Activated CD4-positive, alpha-beta T cell treated with anti-CD3 and anti-CD28 coated beads, Interleukin-2, amount 10 ng/mL, durations not matched to agents 24 days and 14 days (primary cell): ENCODE data around the gene UXT. TPM values are rescaled to one million over a fixed set of nuclear protein-coding genes. Genes with fewer than 3 reads are reported as not detected.
"Not testable (repeated sequence)": the region's sequence is repeated elsewhere in the genome, so short reads cannot be mapped to it uniquely, and the experiment has no call there.

Experiments used
- DNase-seq: peaks from one replicate; pipeline ENCODE4 v3.0.0; 2022
- H3K27ac Mint-ChIP-seq: one replicate; pipeline ENCODE4 v1.8.0; 2022; ENCODE audit warnings: mild to moderate bottlenecking, mixed read lengths
- H3K27me3 Mint-ChIP-seq: one replicate; pipeline ENCODE4 v1.8.0; 2022; ENCODE audit warnings: mixed read lengths
- H3K36me3 Mint-ChIP-seq: one replicate; pipeline ENCODE4 v1.8.0; 2022; ENCODE audit warnings: low read depth, mild to moderate bottlenecking, mixed read lengths
- H3K4me1 Mint-ChIP-seq: one replicate; pipeline ENCODE4 v1.8.0; 2021; ENCODE audit warnings: mixed read lengths
- H3K4me3 Mint-ChIP-seq: one replicate; pipeline ENCODE4 v1.8.0; 2022; ENCODE audit warnings: mild to moderate bottlenecking, moderate library complexity, mixed read lengths
- H3K9me3 Mint-ChIP-seq: one replicate; pipeline ENCODE4 v1.8.0; 2021; ENCODE audit warnings: mixed read lengths
- intact Hi-C: fragments of 100-400 bp; cut with micrococcal nuclease; formaldehyde crosslinking; loops from one replicate; pipeline ENCODE4 v1.15.1; 2023
- total RNA-seq: library from RNA; stranded (reverse); gene quantifications from 2 replicates; pipeline ENCODE4 v1.2.3, GENCODE V29; 2022

UXT gene, protein sequence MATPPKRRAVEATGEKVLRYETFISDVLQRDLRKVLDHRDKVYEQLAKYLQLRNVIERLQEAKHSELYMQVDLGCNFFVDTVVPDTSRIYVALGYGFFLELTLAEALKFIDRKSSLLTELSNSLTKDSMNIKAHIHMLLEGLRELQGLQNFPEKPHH
- 174 and 194 TPM in 2 replicates for total RNA-seq

DNA sequence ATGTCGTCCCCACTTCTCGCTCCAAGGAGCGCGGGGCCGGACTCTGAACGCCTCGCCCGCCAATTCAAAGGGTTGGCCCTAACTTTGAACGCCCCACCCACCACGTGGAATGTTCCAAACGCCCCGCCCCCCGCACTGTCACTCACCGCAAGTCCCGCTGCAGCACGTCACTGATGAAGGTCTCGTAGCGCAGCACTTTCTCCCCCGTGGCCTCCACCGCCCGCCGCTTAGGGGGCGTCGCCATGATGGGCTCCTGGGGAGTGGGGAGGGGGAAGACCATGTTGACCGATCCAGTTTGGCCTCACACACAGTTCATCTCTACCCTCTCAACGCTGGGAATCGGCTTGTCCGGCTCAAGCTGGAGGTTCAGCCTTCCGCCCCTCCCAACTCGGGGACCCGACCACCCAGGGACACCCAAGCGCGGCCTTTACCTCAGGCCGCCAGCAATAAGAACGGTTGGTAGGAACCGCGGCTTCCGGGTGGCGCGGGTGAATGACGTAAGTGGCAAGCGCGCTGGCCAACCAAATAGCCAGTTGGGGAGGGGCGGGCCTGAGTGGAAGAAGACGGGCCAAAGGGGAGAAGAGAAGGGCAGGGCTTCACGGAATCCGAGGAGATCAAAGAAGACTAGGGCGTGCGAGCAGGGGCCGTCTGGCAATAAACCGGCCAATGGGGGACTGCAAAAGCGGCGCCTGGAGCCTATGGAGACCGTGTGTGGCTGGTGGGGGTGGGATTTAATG, at the start of gene UXT:
Gene UXT (minus strand): TSS at position 497 of the 737 bp plus-strand sequence. CDS start 253 bp downstream, at position 244.
- Mint-ChIP-seq H3K27ac (peak within 1 kb of the TSS; percentile 99), H3K27me3 (no peaks in the 10 kb centered on the region), H3K9me3 (no peaks in the 10 kb centered on the region), H3K36me3 (peaks cover 36% of the 10 kb centered on the region), H3K4me3 (peak within 1 kb of the TSS; percentile 88), H3K4me1 (peaks cover 29% of the 10 kb centered on the region)
- DNase-seq: peak; percentile 97
- intact Hi-C loops: loop anchor here (1.0 to 10.0 kb wide), 4 partner anchors 9 to 512 kb away; partner anchors contain the start of genes ARAF, ELK1, RBM10 and UBA1

DNA sequence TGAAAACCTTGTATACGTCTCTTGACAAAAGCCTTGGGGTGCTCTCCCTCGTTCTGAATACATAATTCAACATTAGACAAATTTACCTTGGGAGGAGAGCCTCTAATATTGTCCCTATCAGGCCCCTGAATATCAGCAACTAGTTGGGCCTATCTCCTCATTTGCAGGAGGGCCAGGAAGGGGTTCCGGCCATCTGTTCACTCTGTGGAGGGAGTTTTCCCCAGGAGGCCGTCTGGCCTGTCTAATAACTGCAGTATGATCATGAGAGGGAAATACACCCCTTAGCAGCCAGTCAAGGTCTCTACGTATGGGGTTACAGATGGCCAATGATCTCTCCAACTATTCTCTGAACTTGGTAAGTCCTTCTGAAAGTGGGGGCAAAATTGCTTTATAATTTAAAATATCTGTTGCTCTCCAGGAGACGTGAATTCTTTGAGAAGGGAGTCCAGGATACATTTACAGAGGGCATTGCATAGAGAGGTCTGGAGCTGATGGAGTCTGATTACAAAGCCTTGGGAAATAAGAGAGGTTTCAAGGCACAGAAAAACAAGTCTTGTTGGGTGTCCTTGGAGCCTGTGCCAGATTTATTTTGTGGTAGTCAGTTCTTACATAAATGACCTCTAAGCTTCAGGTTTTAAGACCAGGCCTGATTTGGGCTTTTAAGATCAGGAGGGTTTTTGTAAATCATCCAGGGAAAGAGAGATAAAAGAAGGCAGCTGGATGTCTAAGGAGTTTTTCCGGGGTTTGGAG, 48.2 kb upstream of the UXT start:
- no peak overlapping the region for H3K4me3 Mint-ChIP-seq
- H3K4me1 Mint-ChIP-seq: no peaks in the 10 kb centered on the region
- H3K36me3 Mint-ChIP-seq: no peaks in the 10 kb centered on the region
- H3K9me3 Mint-ChIP-seq: no peaks in the 10 kb centered on the region
- DNase-seq: no peak
- intact Hi-C loops: no loop called here
- peak overlapping the region; percentile 11 for H3K27ac Mint-ChIP-seq
- H3K27me3 Mint-ChIP-seq: peaks cover 7% of the 10 kb centered on the region

DNA sequence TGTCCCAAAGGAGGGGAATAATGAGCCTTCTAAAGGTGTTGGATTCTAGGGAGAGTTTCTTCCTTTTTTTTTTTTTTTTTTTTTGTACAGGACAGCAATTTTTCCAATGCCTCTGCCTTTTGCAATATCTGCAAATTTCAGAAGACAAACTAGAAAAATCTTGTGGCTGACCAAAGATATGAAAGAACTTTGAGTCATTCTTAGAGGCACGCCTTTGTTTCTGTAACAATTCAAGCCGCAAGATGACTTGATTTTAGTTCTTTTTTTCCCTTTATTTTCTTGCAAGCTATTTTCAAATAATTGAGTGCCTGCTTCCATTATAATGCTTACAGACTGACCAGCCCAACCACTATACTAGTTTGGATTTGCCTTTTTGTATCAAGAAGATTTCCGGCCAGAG, 47.6 kb upstream of the UXT start:
- H3K27ac Mint-ChIP-seq: no peak overlapping the region
- H3K4me1 Mint-ChIP-seq: no peaks in the 10 kb centered on the region
- no peaks in the 10 kb centered on the region for H3K9me3 Mint-ChIP-seq
- peaks cover 7% of the 10 kb centered on the region for H3K27me3 Mint-ChIP-seq
- intact Hi-C loops: no loop called here
- H3K36me3 Mint-ChIP-seq: no peaks in the 10 kb centered on the region
- no peak for DNase-seq
- H3K4me3 Mint-ChIP-seq: no peak overlapping the region

DNA sequence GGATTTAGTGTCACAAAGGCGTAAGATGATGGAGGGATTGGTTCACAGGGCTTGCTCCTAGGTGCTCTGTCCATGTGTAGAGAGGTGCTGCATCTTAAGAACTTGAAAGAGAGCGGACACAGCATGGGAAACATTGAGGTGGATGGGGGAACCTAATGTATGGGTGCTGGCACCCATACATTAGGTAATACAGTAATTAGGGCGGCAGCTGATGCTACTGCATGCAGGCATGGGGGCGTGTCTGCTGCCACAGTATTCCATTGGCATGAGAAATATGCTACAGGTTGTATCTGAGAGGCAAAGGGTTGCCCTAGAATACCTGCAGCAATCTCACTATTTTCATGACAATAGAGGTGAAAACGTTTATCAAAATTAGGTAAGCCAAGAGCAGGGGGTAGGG, 45.8 kb upstream of the UXT start:
- Mint-ChIP-seq H3K4me1 (no peaks in the 10 kb centered on the region), H3K4me3 (no peak overlapping the region), H3K27me3 (peaks cover 9% of the 10 kb centered on the region), H3K9me3 (no peaks in the 10 kb centered on the region), H3K36me3 (no peaks in the 10 kb centered on the region), H3K27ac (no peak overlapping the region)
- intact Hi-C loops: no loop called here
- no peak for DNase-seq

DNA sequence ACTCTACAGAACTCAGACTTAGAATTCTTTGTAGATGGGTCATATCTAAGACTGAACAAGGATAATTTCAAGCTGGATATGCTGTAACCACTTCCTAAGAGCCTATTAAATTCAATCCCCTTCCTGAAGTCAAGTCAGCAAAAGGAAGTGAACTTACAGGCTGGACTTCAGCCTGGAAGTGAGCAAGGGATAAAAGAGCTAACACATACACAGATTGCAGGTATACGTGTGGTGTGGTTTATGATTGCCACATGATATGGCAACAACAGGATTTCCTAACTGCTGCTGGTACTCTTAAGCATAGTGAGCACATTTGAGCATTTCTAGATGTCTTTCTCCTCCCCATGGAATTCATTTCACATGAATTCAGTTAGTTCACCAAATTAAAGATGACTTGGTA, 38.2 kb upstream of the UXT start:
- peaks cover 5% of the 10 kb centered on the region for H3K27me3 Mint-ChIP-seq
- no peaks in the 10 kb centered on the region for H3K4me1 Mint-ChIP-seq
- no peak for DNase-seq
- no peaks in the 10 kb centered on the region for H3K36me3 Mint-ChIP-seq
- no peak overlapping the region for H3K4me3 Mint-ChIP-seq
- intact Hi-C loops: no loop called here
- H3K9me3 Mint-ChIP-seq: no peaks in the 10 kb centered on the region
- no peak overlapping the region for H3K27ac Mint-ChIP-seq

DNA sequence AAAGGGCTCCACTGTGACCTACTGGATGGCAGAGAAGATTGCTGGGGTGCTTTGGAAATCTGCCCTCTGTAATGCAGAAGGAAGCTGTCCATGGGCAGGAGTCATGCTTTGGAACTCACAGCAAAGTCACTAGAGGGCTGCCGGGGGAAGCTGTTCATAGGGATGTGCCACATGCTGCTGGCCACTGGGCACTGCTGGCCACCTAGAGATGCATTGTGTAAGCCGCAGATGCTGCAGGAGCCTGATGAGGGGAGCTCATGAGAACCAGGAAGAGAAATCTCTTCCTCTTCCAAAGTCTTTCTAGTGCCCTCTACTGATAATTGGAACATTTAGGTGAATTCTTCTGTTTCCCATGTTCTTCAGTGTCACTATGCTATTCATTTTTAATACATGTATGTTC, 31.2 kb upstream of the UXT start:
- Mint-ChIP-seq H3K4me1 (no peaks in the 10 kb centered on the region), H3K4me3 (no peak overlapping the region), H3K36me3 (no peaks in the 10 kb centered on the region), H3K9me3 (no peaks in the 10 kb centered on the region), H3K27me3 (peaks cover 8% of the 10 kb centered on the region), H3K27ac (no peak overlapping the region)
- no peak for DNase-seq
- intact Hi-C loops: no loop called here

DNA sequence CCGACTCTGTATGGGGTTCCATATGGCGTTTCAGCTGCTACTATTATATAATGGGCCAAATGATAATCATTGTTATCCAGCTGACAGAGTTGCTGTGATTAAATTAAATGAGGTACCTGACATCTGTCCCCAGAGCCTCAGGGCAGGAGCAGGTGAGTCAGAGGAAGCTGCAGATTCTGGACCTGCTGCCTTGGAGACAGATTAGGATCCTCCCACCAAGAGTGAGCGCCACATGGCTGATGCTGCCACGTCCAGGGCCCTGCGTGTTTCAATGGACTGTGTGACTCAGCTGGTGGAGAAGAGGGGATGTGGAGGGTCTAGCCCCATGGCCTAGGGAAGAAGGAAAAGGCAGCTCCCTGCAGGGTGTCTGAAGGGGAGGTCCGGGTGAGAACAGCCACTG, 28.3 kb upstream of the UXT start:
- no peak for DNase-seq
- no peaks in the 10 kb centered on the region for H3K36me3 Mint-ChIP-seq
- H3K4me3 Mint-ChIP-seq: no peak overlapping the region
- no peaks in the 10 kb centered on the region for H3K4me1 Mint-ChIP-seq
- no peak overlapping the region for H3K27ac Mint-ChIP-seq
- intact Hi-C loops: no loop called here
- H3K9me3 Mint-ChIP-seq: no peaks in the 10 kb centered on the region
- H3K27me3 Mint-ChIP-seq: peaks cover 8% of the 10 kb centered on the region

DNA sequence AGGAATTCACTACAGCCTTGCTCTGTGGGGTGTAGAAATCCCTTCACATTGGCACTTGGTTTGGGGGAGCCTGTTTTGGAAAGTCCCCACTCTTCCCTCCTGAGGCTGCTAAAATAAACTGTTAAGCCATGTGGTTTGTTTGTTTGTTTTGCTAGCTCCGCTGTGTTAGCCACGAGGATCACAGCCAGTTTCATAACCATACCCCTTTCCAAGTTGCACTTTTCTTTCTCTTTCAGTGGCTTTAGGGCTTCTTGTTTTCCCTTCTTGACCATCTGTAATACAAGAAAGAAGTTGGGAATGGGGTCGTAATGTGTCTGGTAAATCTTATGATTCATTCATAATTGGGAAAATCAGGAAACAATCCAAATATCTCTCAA, 24.8 kb upstream of the UXT start:
- no peak for DNase-seq
- Mint-ChIP-seq H3K27me3 (peaks cover 5% of the 10 kb centered on the region), H3K4me3 (no peak overlapping the region), H3K27ac (no peak overlapping the region), H3K36me3 (no peaks in the 10 kb centered on the region), H3K4me1 (no peaks in the 10 kb centered on the region), H3K9me3 (no peaks in the 10 kb centered on the region)
- intact Hi-C loops: no loop called here

DNA sequence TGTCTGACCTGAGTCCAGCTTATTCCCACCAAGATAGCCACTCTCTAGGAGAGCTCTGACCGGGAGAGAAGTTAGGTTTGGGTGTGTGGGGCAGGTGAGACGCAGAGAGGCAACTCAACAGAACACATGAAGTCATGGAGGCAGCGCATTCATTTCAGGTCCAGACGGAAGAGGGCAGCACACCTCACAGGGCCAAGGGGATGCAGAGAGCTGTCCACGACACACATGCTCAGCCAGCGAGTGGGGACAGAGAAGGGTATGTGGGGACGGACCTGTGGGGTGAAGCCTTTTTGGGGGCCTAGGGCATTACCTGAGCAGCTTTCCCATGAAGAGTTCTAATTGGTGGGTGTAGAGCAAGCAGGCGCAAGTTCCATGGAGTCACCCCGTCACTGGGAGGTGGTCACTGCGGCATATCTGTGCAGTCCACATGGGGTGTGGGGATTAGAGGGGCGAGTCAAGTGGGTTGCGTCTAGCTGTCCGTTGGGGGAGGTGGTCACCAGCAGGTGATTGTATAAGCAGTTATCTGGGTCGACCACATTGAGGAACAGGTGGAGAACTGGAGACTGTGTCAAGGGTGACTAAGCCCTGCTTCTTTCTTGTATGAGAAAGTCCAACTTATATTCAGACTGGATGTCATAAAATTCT, 24.3 kb upstream of the UXT start:
- peaks cover 5% of the 10 kb centered on the region for H3K27me3 Mint-ChIP-seq
- intact Hi-C loops: no loop called here
- no peaks in the 10 kb centered on the region for H3K36me3 Mint-ChIP-seq
- no peaks in the 10 kb centered on the region for H3K4me1 Mint-ChIP-seq
- no peak for DNase-seq
- H3K27ac Mint-ChIP-seq: no peak overlapping the region
- no peaks in the 10 kb centered on the region for H3K9me3 Mint-ChIP-seq
- H3K4me3 Mint-ChIP-seq: no peak overlapping the region

DNA sequence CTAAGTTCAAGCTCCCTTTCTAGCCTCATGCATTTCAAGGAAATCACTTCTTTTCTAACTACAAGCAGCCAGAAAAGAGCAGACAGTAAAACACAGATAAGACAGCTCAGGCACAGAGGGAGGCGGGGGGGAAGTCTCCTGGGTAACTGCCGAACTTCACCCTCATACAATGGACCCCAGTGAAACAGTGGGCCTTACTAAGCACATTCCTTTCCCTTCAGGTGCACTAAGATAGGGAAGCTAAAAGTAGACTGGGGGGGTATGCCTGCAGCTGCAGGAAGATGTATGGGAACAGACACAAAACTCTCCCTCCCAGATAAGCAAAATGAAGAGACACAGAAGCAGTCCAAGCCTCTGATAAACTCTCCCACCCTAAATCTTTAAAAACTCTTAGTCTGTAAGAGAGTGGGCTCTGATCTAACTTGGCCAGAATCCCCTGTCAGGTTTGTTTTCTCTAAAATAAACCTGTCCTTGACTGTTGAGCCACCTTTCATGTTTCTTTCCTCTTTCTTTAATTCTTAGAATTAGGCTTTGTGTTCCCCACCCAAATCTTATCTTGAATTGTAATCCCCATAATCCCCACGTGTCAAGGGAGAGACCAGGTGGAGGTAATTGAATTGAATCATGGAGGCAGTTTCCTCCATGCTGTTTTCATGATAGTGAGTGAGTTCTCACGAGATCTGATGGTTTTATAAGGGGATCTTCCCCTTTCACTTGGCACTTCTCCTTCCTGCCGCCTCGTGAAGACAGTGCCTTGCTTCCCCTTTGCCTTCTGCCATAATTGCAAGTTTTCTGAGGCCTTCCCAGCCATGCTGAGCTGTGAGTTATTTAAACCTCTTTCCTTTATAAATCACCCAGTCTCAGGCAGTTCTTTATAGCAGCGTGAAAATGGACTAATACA, 17.2 kb upstream of the UXT start:
- H3K36me3 Mint-ChIP-seq, H3K9me3 Mint-ChIP-seq, intact Hi-C loops, H3K4me3 Mint-ChIP-seq, H3K27ac Mint-ChIP-seq, DNase-seq, H3K27me3 Mint-ChIP-seq, H3K4me1 Mint-ChIP-seq: not testable (repeated sequence)

DNA sequence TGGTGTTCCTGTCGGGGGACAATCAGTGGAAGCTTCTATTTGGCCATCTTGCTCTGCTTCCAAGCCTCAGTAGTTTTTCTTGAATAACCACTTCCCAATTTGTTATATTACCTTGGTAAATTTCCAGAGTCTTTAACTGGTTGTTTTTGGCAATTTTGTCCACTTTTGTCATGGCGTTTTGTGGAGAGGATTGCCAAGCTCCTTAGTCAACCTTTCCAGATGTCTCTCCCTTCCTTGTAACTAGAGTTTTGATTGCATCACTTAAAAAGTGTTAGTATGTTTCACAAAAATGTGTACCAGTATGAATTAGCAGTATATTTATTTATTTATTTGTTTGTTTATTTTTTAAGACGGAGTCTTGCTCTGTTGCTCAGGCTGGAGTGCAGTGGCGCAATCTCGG, 15.8 kb upstream of the UXT start:
- Mint-ChIP-seq H3K4me3 (no peak overlapping the region), H3K27me3 (peaks cover 3% of the 10 kb centered on the region), H3K27ac (no peak overlapping the region), H3K36me3 (no peaks in the 10 kb centered on the region), H3K9me3 (peaks cover 3% of the 10 kb centered on the region), H3K4me1 (no peaks in the 10 kb centered on the region)
- intact Hi-C loops: no loop called here
- DNase-seq: no peak

DNA sequence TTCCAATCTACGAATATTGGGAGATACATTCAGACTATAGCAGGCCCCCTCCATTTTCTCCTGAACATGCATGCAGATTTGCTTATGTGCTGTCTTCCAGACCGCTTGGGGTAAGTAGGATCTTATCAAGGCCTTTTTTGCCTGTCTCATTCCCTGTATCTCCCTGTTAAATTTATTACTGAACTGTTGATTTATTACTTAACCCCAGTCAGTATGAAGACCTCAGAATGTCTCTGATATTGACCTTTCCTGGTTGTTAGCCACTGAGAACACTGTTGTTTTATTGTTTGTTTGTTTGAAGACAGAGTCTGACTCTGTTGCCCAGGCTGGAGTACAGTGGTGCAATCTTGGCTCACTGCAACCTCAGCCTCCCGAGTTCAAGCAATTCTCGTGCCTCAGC, 6.8 kb upstream of the UXT start:
- H3K4me3 Mint-ChIP-seq, H3K27ac Mint-ChIP-seq, H3K36me3 Mint-ChIP-seq, H3K9me3 Mint-ChIP-seq, intact Hi-C loops, H3K27me3 Mint-ChIP-seq, DNase-seq: not testable (repeated sequence)
- peaks cover 14% of the 10 kb centered on the region for H3K4me1 Mint-ChIP-seq

DNA sequence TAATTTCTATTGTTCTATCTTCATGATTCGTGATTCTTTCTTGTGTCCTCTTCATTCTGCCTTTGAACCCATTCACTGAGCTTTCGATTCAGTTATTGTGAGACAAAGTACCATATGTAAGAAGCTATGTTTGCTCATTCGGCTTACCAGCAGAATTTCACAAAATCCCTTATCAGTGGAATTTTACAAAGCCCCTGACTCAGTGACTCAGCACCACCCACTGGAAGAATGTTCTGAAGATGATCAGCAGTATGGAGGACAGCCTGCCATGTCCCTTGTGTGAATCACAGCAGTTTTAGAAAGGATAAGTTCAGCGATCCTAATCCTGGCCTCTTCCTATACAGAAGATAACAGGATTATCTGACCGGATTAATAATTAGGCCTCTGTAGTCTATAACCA, 5.8 kb upstream of the UXT start:
- no peaks in the 10 kb centered on the region for H3K27me3 Mint-ChIP-seq
- peaks cover 5% of the 10 kb centered on the region for H3K36me3 Mint-ChIP-seq
- peaks cover 4% of the 10 kb centered on the region for H3K9me3 Mint-ChIP-seq
- H3K27ac Mint-ChIP-seq: peak overlapping the region; percentile 78
- peaks cover 14% of the 10 kb centered on the region for H3K4me1 Mint-ChIP-seq
- H3K4me3 Mint-ChIP-seq: no peak overlapping the region
- no peak for DNase-seq
- intact Hi-C loops: no loop called here
